Activated naive CD8-positive, alpha-beta T cell treated with anti-CD3 and anti-CD28 coated beads for 36 hours (primary cell): ENCODE results near the gene ZIC2. TPM values are rescaled to one million over a fixed set of nuclear protein-coding genes. Genes with fewer than 3 reads are reported as not detected.
"Not testable (repeated sequence)": the region's sequence is repeated elsewhere in the genome, so short reads cannot be mapped to it uniquely, and the experiment has no call there.

Experiments
- DNase-seq: peaks from one replicate; pipeline ENCODE4 v3.0.0; 2021
- H3K27ac Mint-ChIP-seq: one replicate; pipeline ENCODE4 v1.8.0; 2022; ENCODE audit warnings: mild to moderate bottlenecking, moderate library complexity, mixed read lengths
- H3K27me3 Mint-ChIP-seq: one replicate; pipeline ENCODE4 v1.8.0; 2022; ENCODE audit warnings: mild to moderate bottlenecking, mixed read lengths
- H3K36me3 Mint-ChIP-seq: one replicate; pipeline ENCODE4 v1.8.0; 2021; ENCODE audit warnings: mild to moderate bottlenecking, mixed read lengths
- H3K4me1 Mint-ChIP-seq: one replicate; pipeline ENCODE4 v1.8.0; 2021; ENCODE audit warnings: mixed read lengths
- H3K4me3 Mint-ChIP-seq: one replicate; pipeline ENCODE4 v1.8.0; 2022; ENCODE audit warnings: mild to moderate bottlenecking, moderate library complexity, mixed read lengths
- H3K9me3 Mint-ChIP-seq: one replicate; pipeline ENCODE4 v1.8.0; 2022; ENCODE audit warnings: mixed read lengths
- total RNA-seq, 2 experiments: library from RNA; stranded (reverse); gene quantifications; one replicate each; pipeline ENCODE4 v1.2.3, GENCODE V29; 2021

ZIC2 gene
- total RNA-seq, 2 experiments from 2014 or later, result not detected

DNA sequence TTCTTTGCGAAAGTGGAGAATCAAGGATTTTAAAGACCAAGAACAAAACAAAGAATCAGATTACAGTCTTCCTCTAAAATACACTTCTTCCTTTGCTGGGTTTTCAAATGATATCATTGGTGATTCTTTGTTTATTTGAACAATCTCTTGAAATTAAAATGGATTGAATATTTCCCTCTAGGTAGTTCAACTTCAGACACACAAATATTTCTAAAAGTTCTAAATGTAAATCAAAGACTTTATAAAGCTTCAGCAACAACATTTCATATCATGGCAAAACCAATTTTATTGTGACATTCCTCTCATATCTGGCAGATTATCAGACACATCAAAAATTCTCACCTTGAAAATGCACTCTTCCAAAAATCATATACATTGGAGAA lies 13.0 kb downstream of the ZIC2 start:
- no peak for DNase-seq
- no peaks in the 10 kb centered on the region for H3K36me3 Mint-ChIP-seq
- no peak overlapping the region for H3K4me3 Mint-ChIP-seq
- peaks cover 21% of the 10 kb centered on the region for H3K4me1 Mint-ChIP-seq
- H3K27ac Mint-ChIP-seq, result no peak overlapping the region
- H3K27me3 Mint-ChIP-seq, result peaks cover 97% of the 10 kb centered on the region
- H3K9me3 Mint-ChIP-seq, result peaks cover 7% of the 10 kb centered on the region

DNA sequence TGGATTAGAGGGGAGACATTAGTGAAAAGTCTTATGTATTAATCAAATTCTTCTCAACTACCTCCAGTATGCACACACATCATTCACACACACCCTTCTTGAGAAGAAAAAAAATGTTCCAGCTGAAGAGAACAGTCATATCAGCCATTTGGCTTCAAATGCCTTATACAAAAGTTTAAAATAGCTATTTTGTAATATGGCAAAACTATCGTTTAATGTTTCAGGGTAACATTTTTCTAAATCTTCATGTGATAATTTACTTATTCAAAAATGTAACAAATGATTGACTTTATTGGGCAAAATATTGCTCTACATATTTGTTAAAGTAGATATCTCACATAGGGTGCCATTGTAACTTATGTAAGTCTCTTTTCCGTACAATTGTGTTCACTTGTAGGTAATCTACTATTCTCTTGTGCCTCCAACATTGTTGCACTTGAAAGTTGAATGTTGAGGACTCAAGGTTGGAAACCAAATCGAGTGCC lies 13.6 kb downstream of the ZIC2 start:
- peaks cover 95% of the 10 kb centered on the region for H3K27me3 Mint-ChIP-seq
- DNase-seq, result no peak
- H3K4me1 Mint-ChIP-seq, result peaks cover 17% of the 10 kb centered on the region
- H3K27ac Mint-ChIP-seq, result no peak overlapping the region
- H3K9me3 Mint-ChIP-seq, result peaks cover 7% of the 10 kb centered on the region
- no peak overlapping the region for H3K4me3 Mint-ChIP-seq
- H3K36me3 Mint-ChIP-seq, result no peaks in the 10 kb centered on the region

- Mint-ChIP-seq H3K36me3 (no peaks in the 10 kb centered on the region), H3K4me3 (no peak overlapping the region), H3K9me3 (peaks cover 7% of the 10 kb centered on the region), H3K27me3 (peaks cover 90% of the 10 kb centered on the region), H3K4me1 (peaks cover 14% of the 10 kb centered on the region), H3K27ac (no peak overlapping the region)
- no peak for DNase-seq
Measured at GRCh38 chr13:99995589-99996380, 14.2 kb downstream of the ZIC2 start.

DNA sequence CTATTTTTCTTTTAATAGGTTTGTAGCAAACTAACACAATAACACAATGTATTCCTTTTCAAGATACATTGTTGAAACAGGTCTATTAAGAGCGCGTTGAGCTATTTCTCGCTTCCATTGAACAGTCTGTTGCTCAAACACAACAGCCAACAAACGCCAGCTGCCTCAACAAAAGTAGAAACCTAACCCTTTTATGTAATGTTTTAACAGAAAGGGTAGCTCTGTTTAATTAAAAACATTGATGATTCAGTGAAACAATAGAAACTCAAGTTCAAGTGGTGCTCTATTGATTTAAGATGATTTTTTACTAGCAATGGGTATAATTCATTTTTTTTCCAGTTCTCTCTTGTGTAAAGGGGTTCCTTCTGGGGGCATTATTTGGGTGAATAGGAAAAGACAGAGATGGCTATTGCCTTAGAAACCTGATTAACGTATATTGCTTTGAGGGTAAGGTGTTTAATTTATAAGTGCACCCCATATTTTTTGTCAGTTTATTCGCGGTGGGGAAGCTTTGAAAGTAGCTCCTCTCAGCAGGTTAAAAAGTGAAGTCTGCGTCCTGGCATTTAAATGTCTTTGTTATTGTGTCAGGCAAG lies 14.9 kb downstream of the ZIC2 start:
- no peak overlapping the region for H3K4me3 Mint-ChIP-seq
- H3K27me3 Mint-ChIP-seq, result peaks cover 84% of the 10 kb centered on the region
- no peak for DNase-seq
- no peak overlapping the region for H3K27ac Mint-ChIP-seq
- no peaks in the 10 kb centered on the region for H3K36me3 Mint-ChIP-seq
- peaks cover 18% of the 10 kb centered on the region for H3K4me1 Mint-ChIP-seq
- peaks cover 7% of the 10 kb centered on the region for H3K9me3 Mint-ChIP-seq

DNA sequence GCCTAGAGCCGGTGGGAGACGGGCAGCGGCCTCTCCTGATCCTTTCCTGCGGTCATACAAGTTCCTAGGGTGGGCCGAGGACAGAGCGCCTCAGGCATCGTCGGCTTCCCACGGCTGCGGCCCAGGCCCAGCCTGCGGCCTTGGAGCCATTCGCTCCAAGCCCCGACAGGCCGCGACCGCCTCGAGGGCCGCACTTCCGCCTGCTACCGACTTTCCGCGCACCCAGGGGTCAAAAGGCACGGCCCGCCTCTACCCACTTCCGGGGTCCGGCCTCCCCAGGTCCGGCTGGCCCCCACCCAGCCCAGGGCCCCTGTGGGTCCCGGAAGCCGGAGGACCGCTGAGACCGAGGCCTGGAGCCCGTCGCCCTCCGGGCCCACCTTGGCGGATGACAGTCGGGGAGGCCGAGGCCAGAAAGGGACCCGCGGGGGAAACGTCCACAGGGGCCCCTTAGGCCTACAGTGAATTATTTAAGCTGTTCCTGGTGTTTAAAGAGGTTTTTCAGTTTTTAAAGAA lies 16.2 kb downstream of the ZIC2 start:
- Mint-ChIP-seq H3K27me3 (peaks cover 80% of the 10 kb centered on the region), H3K27ac (no peak overlapping the region), H3K9me3 (peaks cover 7% of the 10 kb centered on the region), H3K4me1 (peaks cover 22% of the 10 kb centered on the region), H3K36me3 (no peaks in the 10 kb centered on the region), H3K4me3 (no peak overlapping the region)
- DNase-seq, result no peak

DNA sequence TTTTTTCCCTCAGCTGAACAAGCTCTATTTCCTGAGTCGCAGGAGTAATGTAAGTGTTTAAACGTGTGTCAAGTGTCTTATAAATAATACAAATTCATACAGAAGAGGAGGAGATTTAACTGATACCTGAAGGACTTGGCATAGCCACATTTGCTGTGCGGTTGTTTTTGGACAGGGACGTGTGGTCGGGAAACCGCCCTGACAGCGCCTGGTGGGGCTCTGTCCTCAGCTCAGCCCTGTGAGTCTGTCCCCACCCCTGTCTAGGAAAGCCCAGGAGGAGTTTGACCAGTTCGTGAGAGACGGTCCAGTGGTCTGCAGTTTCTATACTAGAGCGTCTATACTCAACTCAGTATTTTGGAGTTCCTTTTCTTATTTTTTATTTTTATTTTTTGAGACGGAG lies 16.7 kb downstream of the ZIC2 start:
- Mint-ChIP-seq H3K27ac (peak overlapping the region; percentile 43), H3K36me3 (no peaks in the 10 kb centered on the region), H3K27me3 (peaks cover 80% of the 10 kb centered on the region), H3K4me1 (peaks cover 18% of the 10 kb centered on the region), H3K4me3 (no peak overlapping the region), H3K9me3 (peaks cover 8% of the 10 kb centered on the region)
- DNase-seq, result no peak

- Mint-ChIP-seq H3K9me3 (peaks cover under 1% of the 10 kb centered on the region), H3K36me3 (no peaks in the 10 kb centered on the region), H3K27me3 (peaks cover 28% of the 10 kb centered on the region), H3K27ac (no peak overlapping the region), H3K4me1 (no peaks in the 10 kb centered on the region), H3K4me3 (no peak overlapping the region)
- no peak for DNase-seq
Measured at GRCh38 chr13:100014621-100015020, 33.0 kb downstream of the ZIC2 start.

DNA sequence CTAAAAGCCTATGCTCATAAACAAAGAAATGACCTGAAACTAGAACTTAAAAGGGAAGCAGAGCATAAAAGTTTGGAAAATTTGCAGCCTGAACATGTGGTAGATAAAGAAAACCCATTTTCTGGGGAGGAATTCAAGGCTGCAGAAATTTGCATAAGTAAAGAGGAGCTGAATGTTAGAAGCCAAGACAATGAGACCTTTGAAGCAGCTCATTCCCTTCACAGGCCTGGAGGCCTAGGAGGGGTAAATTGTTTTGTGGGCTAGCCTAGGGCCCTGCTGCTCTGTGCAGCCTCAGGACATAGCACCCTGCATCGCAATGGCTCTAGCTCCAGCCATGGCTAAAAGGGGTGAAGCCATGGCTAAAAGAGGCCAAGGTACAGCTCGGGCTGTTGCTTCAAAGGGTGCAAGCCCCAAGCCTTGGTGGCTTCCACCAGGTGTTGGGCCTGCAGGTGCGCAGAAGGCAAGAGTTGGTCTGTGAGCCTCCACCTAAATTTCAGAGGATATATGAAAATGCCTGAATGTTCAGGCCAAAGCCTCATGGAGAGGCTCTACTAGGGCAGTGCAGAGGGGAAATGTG lies 38.3 kb downstream of the ZIC2 start:
- H3K4me1 Mint-ChIP-seq, result no peaks in the 10 kb centered on the region
- H3K27me3 Mint-ChIP-seq, result peaks cover 10% of the 10 kb centered on the region
- H3K27ac Mint-ChIP-seq, result no peak overlapping the region
- no peak overlapping the region for H3K4me3 Mint-ChIP-seq
- H3K9me3 Mint-ChIP-seq, result peaks cover 3% of the 10 kb centered on the region
- H3K36me3 Mint-ChIP-seq, result no peaks in the 10 kb centered on the region
- DNase-seq, result no peak

GRCh38 chr13:100022798-100023197 lies 41.2 kb downstream of the ZIC2 start:
- peaks cover 3% of the 10 kb centered on the region for H3K9me3 Mint-ChIP-seq
- H3K36me3 Mint-ChIP-seq, result no peaks in the 10 kb centered on the region
- H3K27me3 Mint-ChIP-seq, result peaks cover 5% of the 10 kb centered on the region
- no peak overlapping the region for H3K27ac Mint-ChIP-seq
- H3K4me3 Mint-ChIP-seq, result no peak overlapping the region
- no peak for DNase-seq
- no peaks in the 10 kb centered on the region for H3K4me1 Mint-ChIP-seq

DNA sequence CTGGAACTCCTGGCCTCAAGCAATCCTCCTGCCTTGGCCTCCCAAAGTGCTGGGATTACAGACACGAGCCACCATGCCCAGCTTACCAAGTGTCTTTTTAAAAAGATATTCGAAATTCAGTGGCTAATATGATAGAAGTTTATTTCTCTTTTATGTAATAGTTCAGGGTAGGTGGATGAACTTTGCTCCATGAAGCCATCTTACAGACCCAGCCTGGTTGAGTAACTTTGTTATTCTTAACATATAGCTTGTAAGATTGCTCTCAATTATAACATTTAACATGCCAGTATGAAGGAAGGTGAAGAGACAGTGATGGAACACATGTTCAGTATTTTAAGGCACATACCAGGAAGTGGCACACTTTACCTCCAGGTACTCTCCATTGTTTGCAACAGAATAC lies 42.4 kb downstream of the ZIC2 start:
- no peak for DNase-seq
- Mint-ChIP-seq H3K4me1 (no peaks in the 10 kb centered on the region), H3K9me3 (peaks cover 3% of the 10 kb centered on the region), H3K27ac (no peak overlapping the region), H3K4me3 (no peak overlapping the region), H3K36me3 (no peaks in the 10 kb centered on the region), H3K27me3 (peaks cover 5% of the 10 kb centered on the region)

DNA sequence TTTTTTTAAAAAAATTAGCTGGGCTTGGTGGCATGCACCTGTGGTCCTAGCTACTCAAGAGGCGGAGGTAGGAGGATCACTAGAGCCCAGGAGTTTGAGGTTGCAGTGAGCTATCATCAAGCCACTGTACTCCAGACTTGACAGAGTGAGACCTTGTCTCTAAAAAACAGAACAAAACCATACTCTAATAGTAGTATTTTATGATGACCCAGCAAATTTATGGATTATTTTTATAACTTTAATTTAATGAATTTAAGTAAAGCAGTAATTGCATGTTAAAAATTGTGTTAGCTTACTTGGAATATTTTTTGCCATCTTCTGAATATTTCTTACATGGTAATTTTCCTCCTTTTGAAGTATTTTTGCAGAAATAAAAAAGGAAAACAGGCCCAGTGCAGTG lies 48.3 kb downstream of the ZIC2 start:
- Mint-ChIP-seq H3K27me3 (peaks cover 7% of the 10 kb centered on the region), H3K4me3 (no peak overlapping the region), H3K9me3 (no peaks in the 10 kb centered on the region), H3K36me3 (no peaks in the 10 kb centered on the region), H3K27ac (no peak overlapping the region), H3K4me1 (no peaks in the 10 kb centered on the region)
- no peak for DNase-seq

DNA sequence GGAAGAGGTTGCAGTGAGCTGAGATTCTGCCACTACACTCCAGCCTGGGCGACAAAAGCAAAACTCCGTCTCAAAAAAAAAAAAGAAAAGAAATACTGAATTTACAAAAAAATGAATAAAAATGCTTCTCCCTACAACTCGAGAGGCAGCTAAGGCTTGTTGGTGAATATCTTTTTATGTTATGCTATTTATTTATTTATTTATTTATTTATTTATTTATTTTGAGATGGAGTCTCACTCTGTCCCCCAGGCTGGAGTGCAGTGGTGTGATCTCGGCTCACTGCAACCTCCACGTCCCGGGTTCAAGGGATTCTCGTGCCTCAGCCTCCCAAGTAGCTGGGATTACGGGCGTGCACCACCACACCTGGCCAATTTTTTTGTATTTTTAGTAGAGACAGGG lies 51.1 kb downstream of the ZIC2 start:
- DNase-seq, H3K36me3 Mint-ChIP-seq, H3K9me3 Mint-ChIP-seq, H3K4me3 Mint-ChIP-seq, H3K27ac Mint-ChIP-seq, H3K27me3 Mint-ChIP-seq, H3K4me1 Mint-ChIP-seq: not testable (repeated sequence)

- no peak for DNase-seq
- no peaks in the 10 kb centered on the region for H3K9me3 Mint-ChIP-seq
- H3K4me3 Mint-ChIP-seq, result no peak overlapping the region
Measured at GRCh38 chr13:100035936-100036335, 54.4 kb downstream of the ZIC2 start.

More at GRCh38 chr13:100035936-100036335, 54.4 kb downstream of the ZIC2 start:
- Mint-ChIP-seq H3K27me3 (peaks cover 3% of the 10 kb centered on the region), H3K27ac (no peak overlapping the region), H3K4me1 (no peaks in the 10 kb centered on the region), H3K36me3 (no peaks in the 10 kb centered on the region)
